ENCODE measurements around the gene ZNF618.

Gene ZNF618

DNA sequence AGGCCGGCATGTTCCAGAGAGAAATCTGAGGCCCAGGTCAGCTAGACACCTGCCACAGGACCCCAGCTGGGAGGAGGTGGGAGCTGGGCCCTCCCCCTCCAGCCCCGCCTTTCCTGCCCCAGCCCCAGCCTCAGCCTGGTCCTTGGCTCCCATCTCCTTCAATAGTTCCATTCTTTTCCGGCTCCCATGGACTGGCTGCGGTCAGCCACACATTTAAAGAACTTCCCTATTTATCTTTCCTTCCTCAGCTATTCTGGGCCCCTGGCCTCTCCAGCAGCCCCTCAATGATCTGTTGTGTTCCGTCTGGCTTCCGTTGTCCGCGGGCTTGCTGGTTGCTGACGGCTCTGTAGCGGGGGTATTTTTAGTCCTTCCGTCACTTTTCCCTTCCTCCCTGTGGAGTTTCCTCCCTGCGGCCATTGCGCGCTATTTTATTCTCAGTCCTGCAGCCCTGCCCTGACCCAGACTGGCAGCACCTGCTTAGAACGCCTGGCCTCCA lies 128.2 kb downstream of the ZNF618 start:
- no peak for DNase-seq

DNA sequence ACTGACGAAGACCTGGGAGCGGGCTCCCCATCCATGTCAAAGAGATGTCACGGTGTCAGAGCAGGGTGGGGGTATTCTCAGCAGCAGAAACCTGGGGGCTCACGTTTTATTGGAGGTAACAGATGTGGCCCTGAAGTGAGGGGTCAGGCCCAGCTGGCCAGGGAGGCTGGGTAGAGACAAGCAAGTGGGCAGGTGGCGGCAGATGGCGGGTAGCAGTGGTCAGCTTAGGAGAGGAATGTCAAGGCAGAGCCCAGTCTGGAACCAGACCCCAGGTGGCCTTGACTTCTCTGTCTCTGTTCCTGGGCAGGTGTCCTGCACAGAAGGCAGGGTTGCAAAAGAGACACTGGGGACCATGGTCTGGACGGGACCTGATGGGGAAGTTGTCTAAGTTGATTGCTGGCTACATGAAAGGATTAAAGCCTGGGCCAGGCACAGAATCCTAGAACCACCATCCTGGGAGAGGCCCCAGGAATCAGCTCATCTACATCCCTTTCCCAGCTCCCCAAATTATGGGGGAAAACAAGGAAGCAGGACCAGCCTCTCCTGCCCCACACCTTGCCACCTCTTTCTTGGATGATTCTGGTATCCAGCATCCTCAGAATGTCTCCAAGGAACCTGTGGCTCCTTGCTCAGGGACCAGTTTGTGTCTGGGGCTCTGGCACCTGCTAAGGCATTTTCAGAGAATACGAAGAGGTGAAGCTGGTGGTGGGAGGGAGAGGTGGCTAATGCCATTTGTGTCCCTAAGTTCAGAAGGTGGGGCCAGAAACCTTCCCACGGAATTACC lies 129.5 kb downstream of the ZNF618 start:
- DNase-seq = no peak

DNA sequence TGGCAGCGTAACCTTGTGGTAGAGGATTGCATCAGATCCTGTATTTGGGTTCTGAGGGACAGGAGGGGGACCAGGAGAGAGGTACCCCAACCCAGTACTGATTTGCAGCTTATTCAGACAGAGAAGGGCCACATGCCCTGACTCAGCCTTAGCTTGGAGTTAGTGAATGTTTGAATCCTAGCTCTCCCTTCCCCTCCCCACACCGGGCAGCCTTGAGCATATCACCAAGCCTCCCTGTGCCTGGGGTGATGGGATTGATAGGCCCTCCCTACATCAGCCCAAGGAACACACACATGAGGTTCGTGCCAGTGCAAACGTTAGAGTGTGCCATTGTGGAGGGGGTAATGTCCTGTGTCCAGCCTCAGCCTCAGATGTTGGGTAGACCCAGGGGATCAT lies 130.0 kb downstream of the ZNF618 start:
- no peak for DNase-seq

DNA sequence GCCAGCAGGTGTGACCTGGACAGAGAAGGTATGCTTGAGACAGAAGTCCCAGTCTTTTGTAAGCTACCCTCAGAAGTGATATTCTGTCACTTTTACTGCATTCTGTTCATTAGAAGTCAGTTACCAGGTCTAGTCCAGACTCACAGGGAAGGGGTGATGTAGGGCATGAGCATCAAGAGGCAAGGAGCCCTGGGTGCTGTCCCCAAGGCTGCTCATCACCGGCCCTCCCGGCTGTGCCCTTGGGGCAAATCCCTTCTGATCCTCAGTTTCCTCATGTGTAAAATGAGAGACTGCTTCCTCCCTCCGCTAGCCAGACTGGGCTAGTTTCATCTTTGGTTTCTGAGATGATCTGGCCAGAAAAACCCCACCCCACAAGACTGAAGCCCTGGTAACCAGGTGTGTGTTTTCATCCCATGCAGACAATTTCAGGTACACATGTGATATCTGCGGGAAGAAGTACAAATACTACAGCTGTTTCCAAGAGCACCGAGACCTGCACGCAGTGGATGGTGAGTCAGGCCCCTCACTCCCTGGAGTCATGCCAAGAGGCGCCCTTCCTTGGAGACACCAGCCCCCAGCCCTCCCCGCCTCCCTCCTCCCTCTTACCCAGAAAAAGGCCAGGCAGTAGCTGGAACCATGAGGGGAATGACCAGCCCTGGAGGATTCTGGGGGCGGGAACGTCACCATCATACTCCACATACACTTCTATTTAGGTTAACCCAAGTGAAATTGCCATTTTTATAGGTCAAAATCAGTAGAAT lies 131.0 kb downstream of the ZNF618 start:
- DNase-seq = no peak

- no peak for DNase-seq
Measured at GRCh38 chr9:114007991-114008666, 132.0 kb downstream of the ZNF618 start.

- no peak for DNase-seq
Measured at GRCh38 chr9:114008667-114009410, 132.7 kb downstream of the ZNF618 start.

DNA sequence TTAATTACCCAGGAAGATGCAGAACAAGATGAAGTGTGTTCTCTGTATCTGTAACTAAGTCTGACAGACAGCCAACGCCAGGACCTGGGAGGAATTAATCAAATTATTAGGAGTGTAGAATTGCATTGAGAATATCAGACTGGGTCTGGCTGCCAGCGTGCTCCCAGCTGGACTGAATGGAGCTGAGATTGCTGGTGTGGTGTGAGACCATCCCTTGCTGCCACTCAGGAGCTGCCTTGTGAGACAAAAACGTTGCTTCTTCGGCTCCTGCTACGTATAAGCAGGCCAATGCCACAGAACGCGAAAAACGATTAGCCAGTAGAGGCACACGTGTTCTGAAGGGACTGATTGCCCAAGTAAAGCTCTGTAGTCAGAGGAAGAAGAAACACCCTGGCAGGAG lies 135.2 kb downstream of the ZNF618 start:
- DNase-seq = no peak

DNA sequence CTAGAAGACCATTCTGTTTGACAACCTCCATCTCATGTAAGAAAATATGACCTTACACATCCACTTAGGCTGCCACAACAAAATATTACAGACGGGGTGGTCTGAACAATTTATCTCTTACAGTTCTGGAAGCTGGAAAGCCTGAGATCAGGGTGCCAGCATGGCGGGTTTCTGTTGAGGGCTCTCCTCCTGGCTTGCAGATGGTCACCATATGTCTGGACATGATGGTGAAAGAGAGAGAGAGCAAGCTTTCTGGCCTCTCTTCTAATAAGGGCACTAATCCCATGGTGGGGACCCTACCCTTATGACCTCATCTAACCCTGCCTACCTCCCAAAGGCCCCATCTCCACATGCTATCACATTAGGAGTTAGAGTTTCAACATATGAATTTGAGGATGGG lies 136.0 kb downstream of the ZNF618 start:
- DNase-seq = no peak

GRCh38 chr9:114014044-114014443 lies 137.9 kb downstream of the ZNF618 start:
- DNase-seq = no peak

DNA sequence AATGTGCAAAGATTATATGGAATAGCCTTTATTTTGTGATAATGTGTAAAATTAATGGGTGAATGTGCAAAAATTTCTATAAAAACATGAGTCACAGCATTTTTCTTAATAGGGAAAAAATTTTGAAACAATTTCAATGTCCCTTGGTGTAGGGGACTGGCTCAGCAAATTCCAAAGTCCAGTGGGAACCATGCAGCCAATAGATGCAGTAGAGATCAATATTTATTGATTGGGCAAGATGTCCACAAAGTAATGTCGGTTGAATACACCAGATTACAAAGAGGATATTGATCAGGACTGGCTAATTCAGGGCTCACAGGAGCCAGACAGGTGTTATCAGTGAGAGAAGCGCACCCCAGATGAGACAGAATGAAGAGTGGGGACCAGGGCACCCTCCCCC lies 139.5 kb downstream of the ZNF618 start:
- no peak for DNase-seq

DNA sequence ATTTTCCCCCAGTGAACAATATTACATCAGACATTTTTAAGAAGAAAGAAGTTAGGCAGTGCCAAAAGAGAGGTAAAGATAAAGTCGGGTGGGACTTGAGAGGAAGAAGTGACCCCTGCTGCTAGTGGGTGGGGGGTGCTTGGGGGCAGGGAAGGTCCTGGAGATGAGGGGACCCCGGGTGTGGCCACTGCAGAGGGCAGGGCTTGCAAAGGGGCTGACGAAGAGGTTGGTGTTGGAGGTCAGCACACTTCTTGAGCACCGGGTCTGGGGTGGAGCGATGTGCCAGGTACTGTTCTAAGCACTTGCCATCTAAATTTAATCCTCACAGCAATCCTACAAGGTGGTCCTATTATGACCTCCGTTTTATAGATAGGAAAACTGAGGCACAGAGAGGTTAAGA lies 140.0 kb downstream of the ZNF618 start:
- no peak for DNase-seq

GRCh38 chr9:114016629-114017423 lies 140.7 kb downstream of the ZNF618 start:
- DNase-seq = no peak

- DNase-seq = no peak
Measured at GRCh38 chr9:114017741-114018715, 141.9 kb downstream of the ZNF618 start.

DNA sequence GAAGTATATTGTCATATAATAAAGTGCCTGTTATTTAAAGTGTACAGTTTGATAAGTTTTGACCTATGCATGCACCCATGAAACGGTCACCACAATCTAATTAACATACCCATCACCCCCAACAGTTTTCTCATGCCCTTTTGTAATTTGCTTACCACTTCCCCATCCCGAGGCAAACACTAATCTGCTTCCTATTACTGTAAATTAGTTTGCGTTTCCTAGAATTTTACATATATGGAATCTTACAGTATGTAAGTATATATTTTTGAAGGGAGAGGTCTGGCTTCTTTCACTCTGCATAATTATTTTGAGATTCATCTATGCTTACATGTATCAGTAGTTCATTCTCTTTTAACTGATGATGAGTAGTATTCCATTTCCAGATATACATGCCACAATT lies 145.5 kb downstream of the ZNF618 start:
- DNase-seq = no peak

DNA sequence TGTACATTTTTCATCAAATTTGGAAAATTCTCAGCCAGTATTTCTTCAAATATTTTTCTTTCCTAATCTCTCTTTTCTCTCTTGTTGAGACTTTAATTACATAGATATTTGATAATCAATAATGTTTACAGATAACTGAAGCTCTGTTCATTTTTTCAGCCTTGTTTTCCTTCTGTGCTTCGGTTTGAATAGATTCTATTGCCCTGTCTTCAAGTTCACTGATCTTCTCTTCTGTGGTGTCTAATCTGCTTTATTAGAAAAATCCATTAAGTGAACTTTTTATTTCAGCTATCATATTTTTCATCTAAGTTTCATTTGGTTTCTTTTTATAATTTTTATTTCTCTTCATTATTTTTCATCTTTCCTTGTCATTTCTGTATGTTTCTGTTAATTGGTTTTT lies 147.9 kb downstream of the ZNF618 start:
- no peak for DNase-seq

DNA sequence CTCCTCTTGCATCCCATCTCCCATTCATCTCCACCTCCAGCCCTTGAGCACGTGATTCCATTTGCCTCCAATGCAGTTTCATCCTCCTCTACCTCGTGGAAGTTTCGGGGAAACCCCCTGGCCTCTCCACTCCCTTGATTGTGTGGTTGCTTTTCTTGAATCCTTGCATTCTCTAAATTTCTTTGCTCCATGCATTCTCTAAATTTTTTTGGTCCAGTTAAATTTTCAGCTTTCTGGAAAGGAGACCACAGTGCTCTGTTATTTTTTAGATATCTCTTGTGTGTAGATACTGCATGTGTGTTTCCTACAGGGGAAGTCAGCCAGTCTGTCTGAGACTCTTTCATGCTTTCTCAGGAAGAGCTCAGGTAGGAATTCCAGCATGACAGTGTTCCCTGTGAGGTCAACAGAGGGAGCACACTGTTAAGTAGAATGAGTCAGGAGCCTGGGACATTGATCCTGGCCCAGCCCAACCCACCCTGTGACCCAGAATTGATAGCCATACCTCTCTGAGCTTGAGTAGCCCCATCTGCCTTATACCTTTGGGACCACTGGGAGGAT lies 149.2 kb downstream of the ZNF618 start:
- no peak for DNase-seq

- no peak for DNase-seq
Measured at GRCh38 chr9:114025760-114026159, 149.7 kb downstream of the ZNF618 start.

DNA sequence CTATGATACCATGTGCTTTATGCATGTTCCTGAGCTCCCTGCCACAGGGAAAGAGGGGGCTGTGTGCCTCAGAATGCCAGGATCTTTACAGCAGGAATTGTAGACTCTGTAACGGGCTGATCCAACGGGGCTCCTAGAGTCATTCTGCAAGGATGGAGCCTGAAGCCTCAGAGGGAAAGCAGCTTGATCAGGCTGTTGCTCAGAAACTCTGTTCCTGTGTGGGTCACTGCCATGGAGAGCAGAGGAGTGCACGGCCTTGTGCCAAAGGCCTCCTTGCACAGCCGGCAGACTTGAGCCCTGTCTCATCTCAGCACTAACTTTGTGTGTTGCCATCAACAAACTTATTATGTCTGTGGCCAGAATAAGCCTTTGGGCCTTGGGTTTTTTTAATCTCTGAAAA lies 150.2 kb downstream of the ZNF618 start:
- DNase-seq = no peak

GRCh38 chr9:114027159-114027862 lies 151.2 kb downstream of the ZNF618 start:
- no peak for DNase-seq
